ENCODE results near the gene VPS52.

GRCh38 chr6:33271117-33271467, 584 bp downstream of the VPS52 start:
- no peak for TF ChIP-seq FOXM1 (IDR thresholded peaks at IDR 0.05; ENCODE audit: borderline replicate concordance)
- no peak for TF ChIP-seq TARDBP (IDR thresholded peaks at IDR 0.05)
- TF ChIP-seq NFRKB (IDR thresholded peaks at IDR 0.05) = no peak
- no peak for TF ChIP-seq BHLHE40 (IDR thresholded peaks at IDR 0.05; ENCODE audit: borderline replicate concordance)
- TF ChIP-seq SP1 (IDR thresholded peaks at IDR 0.05) = no peak
- TF ChIP-seq FOXA1 (IDR thresholded peaks at IDR 0.05) = no peak
- no peak for TF ChIP-seq LEF1 (IDR thresholded peaks at IDR 0.05; ENCODE audit: borderline replicate concordance)
- no peak for TF ChIP-seq ZNF384 (IDR thresholded peaks at IDR 0.05)
- TF ChIP-seq ELF4 (IDR thresholded peaks at IDR 0.05) = no peak
- no peak for TF ChIP-seq PKNOX1 (IDR thresholded peaks at IDR 0.05)
- TF ChIP-seq SUZ12 (IDR thresholded peaks at IDR 0.05) = no peak
